Cardiac muscle cell (in vitro differentiated cells and primary cell): Measurements from ENCODE around the gene PHACTR3. TPM values are rescaled to one million over a fixed set of nuclear protein-coding genes. Genes with fewer than 3 reads are reported as not detected.

Source experiments
- DNase-seq, 2 donors: peaks; one replicate each; pipeline versions ENCODE4 v3.0.0 to v3.0.0-alpha.2; 2010 to 2017; ENCODE audit warnings: low read depth in 1 of 2, low spot score in 1 of 2
- H3K27ac ChIP-seq: fragments of 200-600 bp; sonication (generic); 2 replicates; pipeline ENCODE4 v1.5.1; 2016
- H3K27me3 ChIP-seq: fragments of 200-600 bp; sonication (generic); 2 replicates; pipeline ENCODE4 v1.6.0; 2016; ENCODE audit warnings: control low read depth
- H3K36me3 ChIP-seq: fragments of 200-600 bp; sonication (generic); 2 replicates; pipeline ENCODE4 v1.5.1; 2016; ENCODE audit warnings: control low read depth
- H3K4me1 ChIP-seq: fragments of 200-600 bp; sonication (generic); 2 replicates; pipeline ENCODE4 v1.8.1; 2017; ENCODE audit warnings: low read depth, mild to moderate bottlenecking, mixed run types
- H3K4me3 ChIP-seq: fragments of 200-600 bp; sonication (generic); 2 replicates; pipeline ENCODE4 v1.5.1; 2016; ENCODE audit warnings: mild to moderate bottlenecking
- H3K9me3 ChIP-seq: fragments of 200-600 bp; sonication (generic); 2 replicates; pipeline ENCODE4 v1.5.1; 2017; ENCODE audit warnings: low read depth, mild to moderate bottlenecking, control low read depth
- polyA plus RNA-seq: library from polyadenylated mRNA; unstranded; fragments of >200 nt; fragmentation: Nextera tagmentation; extraction: Ambion mirVana; gene quantifications from 2 replicates; pipeline ENCODE4 v1.2.1, GENCODE V29; 2016
- total RNA-seq: library from RNA; depleted of rRNA; stranded (reverse); fragments of >200 nt; gene quantifications from 2 replicates; pipeline ENCODE4 v1.2.3, GENCODE V29; 2016
- TF ChIP-seq, protein P1 (sequence below): IDR thresholded peaks from 2 replicates; pipeline ENCODE4 v1.5.1; 2012; ENCODE audit warnings: low read depth, mild to moderate bottlenecking, low read length

PHACTR3 gene
- total and polyA plus RNA-seq, 2 experiments from 2014 or later = 0.55 to 17.0 TPM

DNA sequence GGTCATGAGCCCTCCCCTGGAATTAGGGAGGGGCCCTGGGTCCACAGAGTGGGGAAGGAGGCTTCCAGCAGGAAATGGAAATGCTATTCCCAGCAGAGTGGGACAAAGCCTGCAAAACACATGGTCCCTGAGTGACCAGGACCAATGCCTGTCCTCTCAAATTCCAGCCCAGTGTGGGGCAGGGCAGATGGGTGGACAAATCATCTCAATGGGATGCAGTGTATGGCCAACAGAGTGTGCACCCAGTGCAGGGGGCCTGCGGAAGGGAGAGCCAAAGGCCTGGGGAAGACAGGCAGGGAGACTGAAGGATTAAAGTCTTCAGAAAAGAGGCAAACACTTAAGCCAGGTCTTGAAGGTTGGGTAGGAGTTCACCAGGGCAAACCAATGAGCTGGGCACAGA is 28.7 kb upstream of the PHACTR3 start:
- Histone ChIP-seq H3K4me1 (no peaks in the 10 kb centered on the region), H3K36me3 (no peaks in the 10 kb centered on the region), H3K27me3 (peaks cover 42% of the 10 kb centered on the region), H3K9me3 (no peaks in the 10 kb centered on the region), H3K4me3 (no peak overlapping the region), H3K27ac (no peak overlapping the region)
- TF ChIP-seq, protein P1, sequence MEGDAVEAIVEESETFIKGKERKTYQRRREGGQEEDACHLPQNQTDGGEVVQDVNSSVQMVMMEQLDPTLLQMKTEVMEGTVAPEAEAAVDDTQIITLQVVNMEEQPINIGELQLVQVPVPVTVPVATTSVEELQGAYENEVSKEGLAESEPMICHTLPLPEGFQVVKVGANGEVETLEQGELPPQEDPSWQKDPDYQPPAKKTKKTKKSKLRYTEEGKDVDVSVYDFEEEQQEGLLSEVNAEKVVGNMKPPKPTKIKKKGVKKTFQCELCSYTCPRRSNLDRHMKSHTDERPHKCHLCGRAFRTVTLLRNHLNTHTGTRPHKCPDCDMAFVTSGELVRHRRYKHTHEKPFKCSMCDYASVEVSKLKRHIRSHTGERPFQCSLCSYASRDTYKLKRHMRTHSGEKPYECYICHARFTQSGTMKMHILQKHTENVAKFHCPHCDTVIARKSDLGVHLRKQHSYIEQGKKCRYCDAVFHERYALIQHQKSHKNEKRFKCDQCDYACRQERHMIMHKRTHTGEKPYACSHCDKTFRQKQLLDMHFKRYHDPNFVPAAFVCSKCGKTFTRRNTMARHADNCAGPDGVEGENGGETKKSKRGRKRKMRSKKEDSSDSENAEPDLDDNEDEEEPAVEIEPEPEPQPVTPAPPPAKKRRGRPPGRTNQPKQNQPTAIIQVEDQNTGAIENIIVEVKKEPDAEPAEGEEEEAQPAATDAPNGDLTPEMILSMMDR = no peak
- DNase-seq = no peak

DNA sequence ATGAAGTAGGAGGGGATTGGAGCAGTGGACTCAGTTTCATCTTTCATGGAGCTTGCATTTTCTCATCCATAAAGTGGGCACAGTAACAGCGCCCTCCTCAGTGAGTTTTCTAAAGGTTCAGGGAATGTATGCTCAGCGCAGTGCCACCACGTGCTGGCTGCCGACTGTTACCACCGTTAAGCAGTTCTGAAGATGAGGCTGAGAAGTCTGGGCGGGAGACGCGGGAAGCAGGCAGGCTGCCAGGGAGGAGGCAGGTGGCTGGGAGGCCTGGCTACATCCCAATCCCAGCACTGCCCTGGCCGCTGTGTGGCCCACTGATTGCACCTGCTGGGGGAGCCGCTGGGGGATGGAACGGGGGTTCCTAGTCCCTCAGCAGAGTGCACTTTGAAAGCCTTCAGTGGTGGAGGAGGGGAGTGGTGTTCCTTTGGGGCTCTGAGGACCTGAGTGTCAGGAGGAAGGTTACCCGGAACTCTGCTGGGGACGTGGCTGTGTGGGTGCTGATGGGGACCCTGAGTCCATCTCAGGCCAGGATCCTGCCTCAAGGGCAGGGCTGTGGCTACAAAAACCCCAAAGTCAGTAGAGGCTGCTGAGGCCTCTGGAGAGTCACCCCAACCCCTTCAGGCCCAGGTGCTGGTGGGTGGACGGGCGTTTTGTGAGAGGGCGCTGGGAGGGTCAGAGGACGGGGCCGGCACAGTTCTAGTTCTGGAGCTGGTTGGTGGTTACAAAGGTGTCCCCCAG is 28.0 kb upstream of the PHACTR3 start:
- DNase-seq = no peak
- Histone ChIP-seq H3K36me3 (no peaks in the 10 kb centered on the region), H3K27me3 (peaks cover 42% of the 10 kb centered on the region), H3K9me3 (no peaks in the 10 kb centered on the region), H3K4me1 (no peaks in the 10 kb centered on the region), H3K4me3 (no peak overlapping the region), H3K27ac (no peak overlapping the region)
- TF ChIP-seq, protein P1 = no peak

GRCh38 chr20:59577037-59577808 is 27.1 kb upstream of the PHACTR3 start:
- Histone ChIP-seq H3K4me3 (no peak overlapping the region), H3K36me3 (no peaks in the 10 kb centered on the region), H3K27ac (no peak overlapping the region), H3K9me3 (no peaks in the 10 kb centered on the region), H3K4me1 (no peaks in the 10 kb centered on the region), H3K27me3 (peaks cover 42% of the 10 kb centered on the region)
- DNase-seq = no peak
- TF ChIP-seq, protein P1 = no peak

- H3K27ac ChIP-seq = no peak overlapping the region
- H3K4me1 ChIP-seq = no peaks in the 10 kb centered on the region
- DNase-seq = no peak
- H3K27me3 ChIP-seq = peaks cover 42% of the 10 kb centered on the region
- TF ChIP-seq, protein P1 = no peak
- no peaks in the 10 kb centered on the region for H3K9me3 ChIP-seq
- H3K4me3 ChIP-seq = no peak overlapping the region
- no peaks in the 10 kb centered on the region for H3K36me3 ChIP-seq
These were observed 26.4 kb upstream of the PHACTR3 start for GRCh38 chr20:59577809-59578435.

GRCh38 chr20:59578436-59579403 is 25.6 kb upstream of the PHACTR3 start:
- peaks cover 42% of the 10 kb centered on the region for H3K27me3 ChIP-seq
- TF ChIP-seq, protein P1 = no peak
- DNase-seq = no peak
- no peaks in the 10 kb centered on the region for H3K4me1 ChIP-seq
- no peaks in the 10 kb centered on the region for H3K9me3 ChIP-seq
- H3K4me3 ChIP-seq = no peak overlapping the region
- no peaks in the 10 kb centered on the region for H3K36me3 ChIP-seq
- no peak overlapping the region for H3K27ac ChIP-seq
